ENCODE measurements around the gene SLC9A1.

DNA sequence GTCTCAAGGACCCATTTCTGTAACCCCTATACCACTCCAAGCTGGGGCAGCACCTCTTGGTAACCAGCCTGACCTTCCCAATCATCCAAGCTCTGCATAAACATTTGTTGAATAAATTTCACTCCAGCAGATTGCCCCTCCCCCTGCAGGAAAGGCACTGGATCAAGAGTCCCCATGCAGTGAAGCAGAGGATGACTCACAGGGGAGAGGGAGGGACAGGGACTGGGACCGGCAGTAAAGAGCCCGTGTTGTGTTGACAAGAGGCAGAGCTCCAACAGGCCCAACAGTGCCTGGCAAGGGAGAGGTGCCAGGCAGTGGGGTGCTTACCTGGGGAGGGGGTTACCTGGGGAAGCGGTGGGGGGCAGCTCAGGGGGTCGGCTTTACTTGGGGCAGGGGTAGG is 32.3 kb downstream of the SLC9A1 start:
- TF ChIP-seq, protein P1, sequence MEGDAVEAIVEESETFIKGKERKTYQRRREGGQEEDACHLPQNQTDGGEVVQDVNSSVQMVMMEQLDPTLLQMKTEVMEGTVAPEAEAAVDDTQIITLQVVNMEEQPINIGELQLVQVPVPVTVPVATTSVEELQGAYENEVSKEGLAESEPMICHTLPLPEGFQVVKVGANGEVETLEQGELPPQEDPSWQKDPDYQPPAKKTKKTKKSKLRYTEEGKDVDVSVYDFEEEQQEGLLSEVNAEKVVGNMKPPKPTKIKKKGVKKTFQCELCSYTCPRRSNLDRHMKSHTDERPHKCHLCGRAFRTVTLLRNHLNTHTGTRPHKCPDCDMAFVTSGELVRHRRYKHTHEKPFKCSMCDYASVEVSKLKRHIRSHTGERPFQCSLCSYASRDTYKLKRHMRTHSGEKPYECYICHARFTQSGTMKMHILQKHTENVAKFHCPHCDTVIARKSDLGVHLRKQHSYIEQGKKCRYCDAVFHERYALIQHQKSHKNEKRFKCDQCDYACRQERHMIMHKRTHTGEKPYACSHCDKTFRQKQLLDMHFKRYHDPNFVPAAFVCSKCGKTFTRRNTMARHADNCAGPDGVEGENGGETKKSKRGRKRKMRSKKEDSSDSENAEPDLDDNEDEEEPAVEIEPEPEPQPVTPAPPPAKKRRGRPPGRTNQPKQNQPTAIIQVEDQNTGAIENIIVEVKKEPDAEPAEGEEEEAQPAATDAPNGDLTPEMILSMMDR (IDR thresholded peaks at IDR 0.05) = no peak
- TF ChIP-seq EZH2 (IDR thresholded peaks at IDR 0.05; ENCODE audit: borderline replicate concordance, insufficient read depth, low read depth, low read length, poor library complexity, severe bottlenecking) = no peak
